NB4 (cell line): Measurements from ENCODE around the gene BMF.

ENCODE experiments used
- POLR2A ChIP-seq: IDR thresholded peaks from 2 replicates; pipeline ENCODE4 v1.6.1; 2011; ENCODE audit warnings: mild to moderate bottlenecking; ENCODE audit not compliant: insufficient read length; ENCODE audit errors: extremely low read depth
- TF ChIP-seq, protein P1 (sequence below): IDR thresholded peaks from one replicate; pipeline ENCODE4 v1.5.1; 2012; ENCODE audit warnings: low read depth, low read length

DNA sequence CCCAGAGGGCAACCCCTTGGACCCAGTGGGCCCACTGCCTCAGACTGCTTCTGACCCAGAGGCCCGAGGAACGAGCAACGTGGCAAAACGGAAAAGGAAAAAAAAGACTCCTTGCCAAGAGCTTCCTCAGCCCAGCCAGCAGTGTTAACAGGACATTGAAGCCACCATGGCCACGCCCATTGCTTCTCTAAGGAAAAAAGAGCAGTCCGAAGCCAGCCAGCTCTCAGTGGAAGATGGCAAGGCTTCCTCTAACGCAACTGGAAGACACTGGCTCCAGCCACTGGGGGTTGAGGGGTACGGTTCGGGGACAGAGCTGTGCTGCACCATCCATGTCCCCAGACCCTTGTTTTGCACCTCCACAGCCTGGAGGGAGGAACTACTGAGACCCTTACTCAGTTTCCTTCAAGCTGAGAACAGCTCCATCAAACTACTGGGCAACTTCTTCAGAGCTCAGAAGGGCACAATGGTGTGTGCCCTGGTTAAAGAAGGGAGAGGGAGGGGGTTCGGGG lies 10.7 kb downstream of the BMF start:
- TF ChIP-seq, protein P1, sequence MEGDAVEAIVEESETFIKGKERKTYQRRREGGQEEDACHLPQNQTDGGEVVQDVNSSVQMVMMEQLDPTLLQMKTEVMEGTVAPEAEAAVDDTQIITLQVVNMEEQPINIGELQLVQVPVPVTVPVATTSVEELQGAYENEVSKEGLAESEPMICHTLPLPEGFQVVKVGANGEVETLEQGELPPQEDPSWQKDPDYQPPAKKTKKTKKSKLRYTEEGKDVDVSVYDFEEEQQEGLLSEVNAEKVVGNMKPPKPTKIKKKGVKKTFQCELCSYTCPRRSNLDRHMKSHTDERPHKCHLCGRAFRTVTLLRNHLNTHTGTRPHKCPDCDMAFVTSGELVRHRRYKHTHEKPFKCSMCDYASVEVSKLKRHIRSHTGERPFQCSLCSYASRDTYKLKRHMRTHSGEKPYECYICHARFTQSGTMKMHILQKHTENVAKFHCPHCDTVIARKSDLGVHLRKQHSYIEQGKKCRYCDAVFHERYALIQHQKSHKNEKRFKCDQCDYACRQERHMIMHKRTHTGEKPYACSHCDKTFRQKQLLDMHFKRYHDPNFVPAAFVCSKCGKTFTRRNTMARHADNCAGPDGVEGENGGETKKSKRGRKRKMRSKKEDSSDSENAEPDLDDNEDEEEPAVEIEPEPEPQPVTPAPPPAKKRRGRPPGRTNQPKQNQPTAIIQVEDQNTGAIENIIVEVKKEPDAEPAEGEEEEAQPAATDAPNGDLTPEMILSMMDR: no peak
- peak; percentile 32 for TF ChIP-seq POLR2A
